Effector CD4-positive, alpha-beta T cell (primary cell): ENCODE results near the gene FAM107B.
"Not testable (repeated sequence)": the region's sequence is repeated elsewhere in the genome, so short reads cannot be mapped to it uniquely, and the experiment has no call there.

ENCODE experiments used
- DNase-seq: peaks from one replicate; pipeline ENCODE4 v3.0.0-alpha.2; 2020

The FAM107B gene

GRCh38 chr10:14595526-14596182 is 179.0 kb downstream of the FAM107B start:
- no peak for DNase-seq

GRCh38 chr10:14594878-14595525 is 179.7 kb downstream of the FAM107B start:
- no peak for DNase-seq

GRCh38 chr10:14593806-14594205 is 180.9 kb downstream of the FAM107B start:
- DNase-seq, result no peak

DNA sequence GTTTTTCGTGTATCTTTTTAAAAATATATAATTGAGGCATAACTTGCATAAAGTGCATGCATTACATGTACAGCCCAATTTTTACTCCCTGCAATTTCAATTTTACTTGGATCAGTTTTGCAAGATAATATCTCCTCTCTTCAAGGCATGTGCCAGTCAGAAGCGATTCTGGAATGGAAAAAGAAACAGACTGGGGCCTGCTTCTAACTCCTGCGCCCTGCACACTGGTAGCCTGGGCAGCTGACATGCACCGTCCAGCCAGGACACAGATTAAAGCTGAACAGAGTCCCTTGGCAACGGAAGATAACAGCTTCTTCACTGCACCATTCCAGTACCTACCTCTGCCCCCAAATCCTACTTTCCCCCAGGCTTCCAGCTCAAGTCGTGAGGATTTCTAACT is 182.1 kb downstream of the FAM107B start:
- no peak for DNase-seq

- DNase-seq, result no peak
These were observed 182.7 kb downstream of the FAM107B start for GRCh38 chr10:14592026-14592425.

- not testable (repeated sequence) for DNase-seq
These were observed 185.8 kb downstream of the FAM107B start for GRCh38 chr10:14588938-14589294.

DNA sequence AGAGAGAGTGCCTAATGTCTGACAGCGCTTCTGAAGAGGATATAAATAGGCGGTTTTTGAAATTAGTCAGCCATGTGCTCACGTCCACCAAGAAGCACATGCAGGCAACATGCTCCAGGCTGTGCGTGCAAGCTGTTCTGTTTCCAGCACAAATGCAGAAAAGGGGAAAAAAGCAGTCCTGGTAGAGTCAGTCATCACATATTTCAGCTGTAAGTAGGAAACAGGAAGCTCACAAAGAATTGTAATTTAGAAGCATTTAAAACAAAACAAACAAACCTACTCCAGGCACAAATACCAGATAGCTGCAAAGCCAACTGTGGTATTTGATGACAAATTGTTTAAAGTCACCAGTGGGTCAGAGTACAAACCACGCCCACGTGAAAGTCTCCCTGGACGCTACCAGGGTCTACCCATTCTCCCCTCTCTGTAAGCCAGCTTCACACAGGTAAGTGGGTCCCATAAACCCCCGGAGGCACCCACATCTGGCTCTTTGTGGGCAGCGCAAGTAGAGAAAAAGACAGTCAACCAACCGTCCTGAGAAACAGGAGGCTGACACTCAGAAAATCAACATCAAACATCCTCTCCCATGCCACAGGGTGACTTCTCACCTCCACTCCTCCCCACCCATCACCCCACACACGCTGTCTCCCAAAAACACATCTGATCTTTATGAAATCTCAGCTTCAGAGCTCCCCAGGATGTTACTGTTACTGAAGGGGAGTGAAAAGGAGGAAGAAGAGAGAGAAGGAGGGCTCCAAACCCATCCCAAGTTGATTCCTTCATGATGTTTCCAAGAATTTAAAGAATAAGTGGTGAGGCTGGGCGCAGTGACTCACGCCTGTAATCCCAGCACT is 186.4 kb downstream of the FAM107B start:
- DNase-seq, result peak; percentile 53

DNA sequence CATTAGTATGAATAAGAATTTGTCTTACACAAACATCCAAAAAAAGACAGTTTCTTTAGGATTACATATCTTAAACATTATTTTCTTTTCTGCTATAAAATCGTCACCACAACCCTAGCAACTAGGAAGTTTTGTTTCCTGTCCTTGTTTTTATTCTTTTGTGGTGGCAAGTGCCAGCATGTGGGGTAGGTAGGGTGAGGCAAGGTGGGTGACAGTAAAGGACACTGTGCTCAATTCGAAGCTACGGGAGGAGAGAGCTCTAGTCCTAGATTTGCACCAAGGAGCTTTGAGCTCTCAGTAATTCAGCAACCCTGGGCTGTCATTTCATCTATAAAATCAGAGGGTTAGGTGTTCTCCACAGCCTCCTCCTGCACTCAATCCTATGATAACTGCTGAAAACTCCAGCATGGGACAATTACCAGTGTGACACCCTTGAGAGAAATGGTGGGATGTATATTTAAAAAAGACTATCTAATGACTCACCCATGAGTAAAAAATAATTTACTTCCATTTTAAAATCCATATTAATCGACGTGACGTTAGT is 187.1 kb downstream of the FAM107B start:
- no peak for DNase-seq

- peak; percentile 86 for DNase-seq
These were observed 187.8 kb downstream of the FAM107B start for GRCh38 chr10:14586901-14587300.

GRCh38 chr10:14585287-14586193 is 189.2 kb downstream of the FAM107B start:
- no peak for DNase-seq

GRCh38 chr10:14584661-14585060 is 190.0 kb downstream of the FAM107B start:
- no peak for DNase-seq

GRCh38 chr10:14583967-14584366 is 190.7 kb downstream of the FAM107B start:
- no peak for DNase-seq

- peak; percentile 77 for DNase-seq
These were observed 191.4 kb downstream of the FAM107B start for GRCh38 chr10:14583252-14583651.

DNA sequence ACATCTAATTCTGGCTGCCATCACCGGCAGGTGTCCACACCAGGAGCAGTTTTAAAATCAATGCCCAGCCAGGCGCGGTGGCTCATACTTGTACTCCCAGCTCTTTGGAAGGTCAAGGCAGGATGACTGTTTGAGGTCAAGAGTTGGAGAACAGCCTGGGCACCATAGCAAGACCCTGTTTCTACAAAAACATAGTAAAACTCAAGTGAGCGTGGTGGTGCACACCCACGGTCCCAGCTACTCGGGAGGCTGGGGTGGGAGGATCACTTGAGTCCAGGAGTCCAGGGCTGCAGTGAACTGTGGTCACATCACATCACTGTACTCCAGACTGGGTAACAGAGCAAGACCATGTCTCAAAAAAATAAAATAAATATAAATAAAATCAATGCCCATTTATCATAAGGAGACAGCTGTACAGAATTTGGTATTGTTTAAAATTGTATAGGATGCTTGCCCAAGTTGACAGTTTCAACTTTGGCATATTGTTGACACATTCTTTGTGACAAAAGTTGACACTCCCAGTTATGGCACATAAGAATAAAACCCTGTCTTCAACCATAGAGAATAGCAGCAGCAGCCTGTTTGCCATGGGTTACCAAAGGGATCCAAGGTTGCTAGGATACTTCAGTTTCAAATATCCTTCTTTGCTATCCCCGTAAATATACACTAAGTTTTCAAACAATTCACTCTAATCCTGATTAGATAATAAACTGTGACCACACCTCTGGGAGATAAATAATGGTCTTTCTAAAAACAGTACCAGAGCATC is 193.0 kb downstream of the FAM107B start:
- no peak for DNase-seq

DNA sequence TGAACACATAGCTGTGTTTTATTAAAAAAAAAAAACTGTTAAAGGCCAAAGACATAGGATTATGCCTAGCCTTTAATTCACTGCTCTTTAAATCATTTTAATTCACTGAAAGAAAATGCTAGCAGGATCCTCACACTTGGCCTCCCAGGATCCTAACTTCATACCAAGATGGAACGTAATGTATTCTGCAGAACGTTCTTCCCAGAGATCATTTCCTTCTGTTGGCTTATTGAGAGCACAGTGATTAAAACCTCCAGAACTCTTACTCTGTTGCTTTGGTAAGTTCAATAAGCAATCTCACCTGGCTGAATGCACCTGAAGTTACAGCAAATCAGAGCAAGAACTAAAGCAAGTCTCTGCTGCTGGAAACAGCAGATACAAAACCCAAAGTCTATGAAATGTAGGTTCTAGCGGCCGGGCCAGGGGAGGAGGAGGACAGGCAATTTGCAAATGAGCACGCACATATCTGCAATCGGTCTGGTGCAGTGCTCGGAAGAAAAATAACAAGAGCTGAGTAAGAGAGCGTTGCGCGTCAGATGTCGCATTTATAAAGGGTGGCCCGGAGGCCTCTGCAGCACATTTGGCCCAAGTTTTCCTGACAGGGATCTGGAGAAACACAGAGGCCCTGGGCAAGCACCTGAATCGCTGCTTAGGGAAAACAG is 193.9 kb downstream of the FAM107B start:
- DNase-seq, result no peak

DNA sequence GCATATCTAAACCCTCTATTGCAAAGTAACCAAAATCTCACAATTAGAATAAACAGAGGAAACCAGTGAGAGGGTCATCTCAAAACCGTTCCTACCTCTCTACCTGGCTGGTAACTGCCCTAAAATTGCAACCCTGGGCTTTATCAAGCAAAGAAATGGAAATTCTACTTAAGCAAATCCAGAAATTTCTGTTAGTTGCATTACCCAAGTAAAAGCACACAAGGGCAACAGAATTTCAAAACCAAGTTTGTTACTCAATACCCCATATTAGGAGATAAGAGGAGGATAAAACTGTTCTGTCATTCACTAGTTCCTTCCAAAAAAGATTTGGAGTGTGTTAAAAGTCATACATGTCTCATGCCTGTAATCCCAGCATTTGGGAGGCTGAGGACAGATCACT is 195.3 kb downstream of the FAM107B start:
- DNase-seq, result no peak

- DNase-seq, result no peak
These were observed 196.4 kb downstream of the FAM107B start for GRCh38 chr10:14578060-14578952.

- no peak for DNase-seq
These were observed 199.8 kb downstream of the FAM107B start for GRCh38 chr10:14574885-14575284.

- DNase-seq, result no peak
These were observed 200.4 kb downstream of the FAM107B start for GRCh38 chr10:14574291-14574690.

- DNase-seq, result no peak
These were observed 200.9 kb downstream of the FAM107B start for GRCh38 chr10:14573666-14574261.
